ENCODE data around the gene LCNL1. TPM values are rescaled to one million over a fixed set of nuclear protein-coding genes. Genes with fewer than 3 reads are reported as not detected.

The LCNL1 gene
- total and polyA plus RNA-seq, 8 donors = 0.19 to 0.25 TPM; not detected in 6

- Histone ChIP-seq H3K27me3 (no peaks in the 10 kb centered on the region), H3K27ac (no peak overlapping the region), H3K4me1 (peaks cover 15 to 36% (median 32%) of the 10 kb centered on the region in 4 donors), H3K36me3 (no peaks in the 10 kb centered on the region), H3K4me3 (no peak overlapping the region), H3K9me3 (no peaks in the 10 kb centered on the region)
- no peak for DNase-seq
- TF ChIP-seq EP300 (IDR thresholded peaks at IDR 0.05) = no peak
- TF ChIP-seq POLR2AphosphoS5 (IDR thresholded peaks at IDR 0.05) = no peak
- no peak for TF ChIP-seq POLR2A (IDR thresholded peaks at IDR 0.05)
- TF ChIP-seq, protein P1, sequence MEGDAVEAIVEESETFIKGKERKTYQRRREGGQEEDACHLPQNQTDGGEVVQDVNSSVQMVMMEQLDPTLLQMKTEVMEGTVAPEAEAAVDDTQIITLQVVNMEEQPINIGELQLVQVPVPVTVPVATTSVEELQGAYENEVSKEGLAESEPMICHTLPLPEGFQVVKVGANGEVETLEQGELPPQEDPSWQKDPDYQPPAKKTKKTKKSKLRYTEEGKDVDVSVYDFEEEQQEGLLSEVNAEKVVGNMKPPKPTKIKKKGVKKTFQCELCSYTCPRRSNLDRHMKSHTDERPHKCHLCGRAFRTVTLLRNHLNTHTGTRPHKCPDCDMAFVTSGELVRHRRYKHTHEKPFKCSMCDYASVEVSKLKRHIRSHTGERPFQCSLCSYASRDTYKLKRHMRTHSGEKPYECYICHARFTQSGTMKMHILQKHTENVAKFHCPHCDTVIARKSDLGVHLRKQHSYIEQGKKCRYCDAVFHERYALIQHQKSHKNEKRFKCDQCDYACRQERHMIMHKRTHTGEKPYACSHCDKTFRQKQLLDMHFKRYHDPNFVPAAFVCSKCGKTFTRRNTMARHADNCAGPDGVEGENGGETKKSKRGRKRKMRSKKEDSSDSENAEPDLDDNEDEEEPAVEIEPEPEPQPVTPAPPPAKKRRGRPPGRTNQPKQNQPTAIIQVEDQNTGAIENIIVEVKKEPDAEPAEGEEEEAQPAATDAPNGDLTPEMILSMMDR (IDR thresholded peaks at IDR 0.05) = no peak
- WGBS, 5 donors = 81 to 90% (median 85%) methylated on average over 12 to 19 of the region's 19 CpGs
- intact Hi-C loops (cut with DNase I; ENCODE audit: low total_unique reads) = loop anchor here (10.0 kb wide), 1 partner anchor 71 kb away; the partner anchor contains the start of gene ABCA2
Measured at GRCh38 chr9:136953771-136954269, 29.0 kb upstream of the LCNL1 start.

- Histone ChIP-seq H3K4me3 (no peak overlapping the region), H3K27ac (no peak overlapping the region), H3K4me1 (peaks cover 9 to 29% (median 26%) of the 10 kb centered on the region in 4 donors), H3K36me3 (no peaks in the 10 kb centered on the region), H3K27me3 (no peaks in the 10 kb centered on the region), H3K9me3 (no peaks in the 10 kb centered on the region)
- no peak for DNase-seq
- intact Hi-C loops (cut with DNase I; ENCODE audit: low total_unique reads) = loop anchor here (10.0 kb wide), 1 partner anchor 70 kb away; the partner anchor contains the start of gene ABCA2
- 87 to 90% (median 89%) methylated on average over 25 of the region's 25 CpGs for WGBS, 5 donors
- no peak for TF ChIP-seq POLR2A (IDR thresholded peaks at IDR 0.05)
- TF ChIP-seq EP300 (IDR thresholded peaks at IDR 0.05) = no peak
- TF ChIP-seq, protein P1 (IDR thresholded peaks at IDR 0.05) = no peak
- no peak for TF ChIP-seq POLR2AphosphoS5 (IDR thresholded peaks at IDR 0.05)
Measured at GRCh38 chr9:136954270-136955083, 28.3 kb upstream of the LCNL1 start.

GRCh38 chr9:136955202-136955942 is 27.4 kb upstream of the LCNL1 start:
- DNase-seq = no peak
- intact Hi-C loops (cut with DNase I; ENCODE audit: low total_unique reads) = loop anchor here (10.0 kb wide), 1 partner anchor 69 kb away; the partner anchor contains the start of gene ABCA2
- Histone ChIP-seq H3K4me1 (peaks cover 7 to 23% (median 17%) of the 10 kb centered on the region in 4 donors), H3K27ac (no peak overlapping the region), H3K4me3 (no peak overlapping the region), H3K9me3 (no peaks in the 10 kb centered on the region), H3K36me3 (no peaks in the 10 kb centered on the region), H3K27me3 (no peaks in the 10 kb centered on the region)
- TF ChIP-seq, protein P1 (IDR thresholded peaks at IDR 0.05) = no peak
- no peak for TF ChIP-seq POLR2A (IDR thresholded peaks at IDR 0.05)
- no peak for TF ChIP-seq EP300 (IDR thresholded peaks at IDR 0.05)
- TF ChIP-seq POLR2AphosphoS5 (IDR thresholded peaks at IDR 0.05) = no peak
- 83 to 88% (median 87%) methylated on average over 4 to 14 of the region's 14 CpGs for WGBS, 5 donors

- 91 to 95% (median 93%) methylated on average over 7 to 9 of the region's 9 CpGs for WGBS, 5 donors
- TF ChIP-seq POLR2A (IDR thresholded peaks at IDR 0.05) = no peak
- TF ChIP-seq POLR2AphosphoS5 (IDR thresholded peaks at IDR 0.05) = no peak
- Histone ChIP-seq H3K4me1 (peaks cover 1 to 20% (median 16%) of the 10 kb centered on the region in 4 donors), H3K9me3 (no peaks in the 10 kb centered on the region), H3K4me3 (no peak overlapping the region), H3K27me3 (no peaks in the 10 kb centered on the region), H3K27ac (no peak overlapping the region), H3K36me3 (no peaks in the 10 kb centered on the region)
- intact Hi-C loops (cut with DNase I; ENCODE audit: low total_unique reads) = loop anchor here (10.0 kb wide), 1 partner anchor 69 kb away; the partner anchor contains the start of gene ABCA2
- DNase-seq = no peak
Measured at GRCh38 chr9:136955943-136956335, 26.9 kb upstream of the LCNL1 start.
